ENCODE results near the gene FAM161A.

DNA sequence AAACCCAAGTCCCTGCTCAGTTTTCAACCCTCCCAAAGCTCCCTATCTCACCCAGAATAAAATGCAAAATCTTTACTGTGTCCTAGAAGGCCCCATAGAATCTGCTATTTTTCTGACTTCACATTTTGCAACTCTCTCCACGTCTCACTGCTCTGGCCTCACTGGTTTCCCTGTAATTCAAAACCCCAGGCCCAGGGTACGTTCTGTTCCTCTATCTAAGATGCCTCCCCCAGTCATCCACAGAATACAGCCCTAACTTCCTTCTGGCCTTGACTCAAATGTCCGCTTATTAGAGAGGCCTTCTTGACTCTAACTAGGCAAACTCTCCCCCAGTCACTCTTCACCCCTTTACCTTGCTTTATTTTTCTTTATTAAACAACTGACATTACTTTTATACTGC is 42.0 kb downstream of the FAM161A start:
- TF ChIP-seq, protein P1, sequence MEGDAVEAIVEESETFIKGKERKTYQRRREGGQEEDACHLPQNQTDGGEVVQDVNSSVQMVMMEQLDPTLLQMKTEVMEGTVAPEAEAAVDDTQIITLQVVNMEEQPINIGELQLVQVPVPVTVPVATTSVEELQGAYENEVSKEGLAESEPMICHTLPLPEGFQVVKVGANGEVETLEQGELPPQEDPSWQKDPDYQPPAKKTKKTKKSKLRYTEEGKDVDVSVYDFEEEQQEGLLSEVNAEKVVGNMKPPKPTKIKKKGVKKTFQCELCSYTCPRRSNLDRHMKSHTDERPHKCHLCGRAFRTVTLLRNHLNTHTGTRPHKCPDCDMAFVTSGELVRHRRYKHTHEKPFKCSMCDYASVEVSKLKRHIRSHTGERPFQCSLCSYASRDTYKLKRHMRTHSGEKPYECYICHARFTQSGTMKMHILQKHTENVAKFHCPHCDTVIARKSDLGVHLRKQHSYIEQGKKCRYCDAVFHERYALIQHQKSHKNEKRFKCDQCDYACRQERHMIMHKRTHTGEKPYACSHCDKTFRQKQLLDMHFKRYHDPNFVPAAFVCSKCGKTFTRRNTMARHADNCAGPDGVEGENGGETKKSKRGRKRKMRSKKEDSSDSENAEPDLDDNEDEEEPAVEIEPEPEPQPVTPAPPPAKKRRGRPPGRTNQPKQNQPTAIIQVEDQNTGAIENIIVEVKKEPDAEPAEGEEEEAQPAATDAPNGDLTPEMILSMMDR (IDR thresholded peaks at IDR 0.05): no peak
- TF ChIP-seq POLR2A (IDR thresholded peaks at IDR 0.05): no peak

Measured in lower leg skin (tissue), 3 donors.